H1 (cell line): Measurements from ENCODE around the gene PRDM5. TPM values are rescaled to one million over a fixed set of nuclear protein-coding genes. Genes with fewer than 3 reads are reported as not detected.

Experiments
- CTCF ChIA-PET: fragments of 300-600 bp; sonication (Branson Sonifier 250); formaldehyde crosslinking; loops from one replicate; lab custom pipeline; 2021; ENCODE audit not compliant: partially characterized antibody; lab: Charles Lee
- POLR2A ChIA-PET: fragments of 300-600 bp; sonication (Branson Sonifier 250); formaldehyde crosslinking; loops from one replicate; lab custom pipeline; 2021; ENCODE audit warnings: inconsistent platforms; ENCODE audit not compliant: partially characterized antibody; lab: Charles Lee
- DNase-seq, 2 experiments: peaks; one replicate each; pipeline versions ENCODE4 v3.0.0 to v3.0.0-alpha.2; 2010 to 2022; ENCODE audit warnings: low spot score in 2 of 2, low read depth in 1 of 2, mixed read lengths in 1 of 2
- FAIRE-seq: peaks from 2 replicates; lab custom pipeline; 2011; peaks lifted over from hg19 to GRCh38; lab: Jason Lieb, UNC
- H2AFZ ChIP-seq: 2 replicates; pipeline ENCODE4 v1.8.1; 2012; ENCODE audit warnings: low read length, inconsistent platforms
- H2AK5ac ChIP-seq: 2 replicates; pipeline ENCODE4 v1.6.1; 2013; ENCODE audit warnings: low read depth, low read length
- H2BK120ac ChIP-seq: replicated peaks from 2 replicates; pipeline ENCODE3; 2013; ENCODE audit warnings: low read depth, low read length, inconsistent platforms
- H2BK12ac ChIP-seq: 2 replicates; pipeline ENCODE4 v1.6.1; 2013; ENCODE audit warnings: low read depth, low read length
- H2BK15ac ChIP-seq: 2 replicates; pipeline ENCODE4 v1.6.1; 2013; ENCODE audit warnings: low read length
- H2BK20ac ChIP-seq: 2 replicates; pipeline ENCODE4 v1.6.1; 2013; ENCODE audit warnings: low read length
- H2BK5ac ChIP-seq: 2 replicates; pipeline ENCODE4 v1.6.1; 2013; ENCODE audit warnings: low read depth, low read length
- H3K14ac ChIP-seq: 2 replicates; pipeline ENCODE4 v1.6.1; 2013; ENCODE audit warnings: inconsistent platforms; ENCODE audit not compliant: insufficient read length
- H3K18ac ChIP-seq: 2 replicates; pipeline ENCODE4 v1.6.1; 2013; ENCODE audit warnings: low read length; ENCODE audit errors: extremely low read depth
- H3K23ac ChIP-seq: 2 replicates; pipeline ENCODE4 v1.6.1; 2013; ENCODE audit warnings: inconsistent platforms; ENCODE audit not compliant: insufficient read length
- H3K23me2 ChIP-seq: 2 replicates; pipeline ENCODE4 v1.6.1; 2013; ENCODE audit warnings: low read depth, low read length
- H3K27ac ChIP-seq: 2 replicates; pipeline ENCODE4 v1.6.1; 2011; ENCODE audit warnings: low read depth, low read length, inconsistent platforms
- H3K27me3 ChIP-seq, 4 experiments: replicated peaks in 1 of 4; 1 replicate in 1 of 4; 2 replicates in 3 of 4; pipeline versions ENCODE4 v1.6.1 to v1.8.1; 2011 to 2013; ENCODE audit warnings: low read length in 3 of 4, mild to moderate bottlenecking in 3 of 4, inconsistent platforms in 2 of 4, mixed read lengths in 2 of 4, moderate library complexity in 1 of 4; ENCODE audit not compliant: control insufficient read depth in 3 of 4, insufficient read depth in 3 of 4; ENCODE audit errors: extremely low read depth in 1 of 4
- H3K36me3 ChIP-seq, 4 experiments: 2 replicates each; pipeline versions ENCODE4 v1.6.1 to v1.8.1; 2011 to 2013; ENCODE audit warnings: mild to moderate bottlenecking in 4 of 4, low read length in 3 of 4, moderate library complexity in 2 of 4, control low read depth in 1 of 4, inconsistent platforms in 1 of 4; ENCODE audit not compliant: insufficient read depth in 4 of 4, control insufficient read depth in 2 of 4
- H3K4ac ChIP-seq: replicated peaks from 2 replicates; pipeline ENCODE3; 2013; ENCODE audit warnings: low read length, low read depth, mixed read lengths, inconsistent platforms; ENCODE audit not compliant: insufficient read length
- H3K4me1 ChIP-seq, 4 experiments: replicated peaks in 1 of 4; 1 replicate in 1 of 4; 2 replicates in 3 of 4; pipeline versions ENCODE4 v1.6.1 to v1.8.1; 2011 to 2013; ENCODE audit warnings: low read length in 3 of 4, inconsistent platforms in 2 of 4, mixed read lengths in 1 of 4; ENCODE audit not compliant: insufficient read depth in 4 of 4, control insufficient read depth in 3 of 4
- H3K4me2 ChIP-seq, 2 experiments: 2 replicates each; pipeline versions ENCODE4 v1.6.1 to v1.8.1; 2011 to 2013; ENCODE audit warnings: low read depth in 2 of 2, low read length in 2 of 2, control low read depth in 1 of 2, inconsistent platforms in 1 of 2, mild to moderate bottlenecking in 1 of 2; ENCODE audit not compliant: insufficient read depth in 1 of 2
- H3K4me3 ChIP-seq, 4 experiments: fragments of 200-600, 300-600 bp in 1 of 4; sonication (generic), shearing (Covaris generic), sonication (Bioruptor Twin) in 1 of 4; 2 replicates each; pipeline versions ENCODE4 v1.5.1 to v1.8.1; 2011 to 2016; ENCODE audit warnings: low read length in 4 of 4, low read depth in 3 of 4, control low read depth in 2 of 4, inconsistent platforms in 2 of 4, mild to moderate bottlenecking in 2 of 4, mixed read lengths in 1 of 4, moderate library complexity in 1 of 4; ENCODE audit not compliant: insufficient read depth in 2 of 4; ENCODE audit errors: extremely low read depth in 1 of 4
- H3K56ac ChIP-seq: replicated peaks from 2 replicates; pipeline ENCODE3; 2013; ENCODE audit warnings: low read depth, mild to moderate bottlenecking, mixed read lengths, low read length, inconsistent platforms; ENCODE audit not compliant: insufficient read length
- H3K79me1 ChIP-seq: 2 replicates; pipeline ENCODE4 v1.6.1; 2013; ENCODE audit warnings: low read depth, low read length, control low read depth
- H3K79me2 ChIP-seq, 2 experiments: 2 replicates each; pipeline versions ENCODE4 v1.6.1 to v1.8.1; 2012 to 2013; ENCODE audit warnings: low read length in 2 of 2, mild to moderate bottlenecking in 2 of 2, inconsistent platforms in 1 of 2; ENCODE audit not compliant: insufficient read depth in 2 of 2, control insufficient read depth in 1 of 2
- H3K9ac ChIP-seq, 4 experiments: replicated peaks in 1 of 4; 1 replicate in 1 of 4; 2 replicates in 3 of 4; pipeline versions ENCODE4 v1.6.1 to v1.8.1; 2011 to 2013; ENCODE audit warnings: low read depth in 3 of 4, low read length in 3 of 4, control low read depth in 2 of 4, mild to moderate bottlenecking in 2 of 4, moderate library complexity in 2 of 4, inconsistent platforms in 1 of 4; ENCODE audit errors: extremely low read depth in 1 of 4
- H3K9me3 ChIP-seq, 2 experiments: 2 replicates each; pipeline versions ENCODE4 v1.6.1 to v1.8.1; 2012 to 2013; ENCODE audit warnings: mild to moderate bottlenecking in 2 of 2, moderate library complexity in 2 of 2, control low read depth in 1 of 2, inconsistent platforms in 1 of 2, low read depth in 1 of 2, low read length in 1 of 2, mixed read lengths in 1 of 2; ENCODE audit not compliant: insufficient read depth in 2 of 2
- H4K20me1 ChIP-seq, 2 experiments: replicated peaks in 1 of 2; 2 replicates each; pipeline versions ENCODE3 to v1.8.1; 2011 to 2013; ENCODE audit warnings: inconsistent platforms in 2 of 2, low read length in 2 of 2, mild to moderate bottlenecking in 1 of 2; ENCODE audit not compliant: insufficient read depth in 2 of 2, control insufficient read depth in 1 of 2
- H4K5ac ChIP-seq: 2 replicates; pipeline ENCODE4 v1.6.1; 2013; ENCODE audit warnings: low read length, low read depth, mixed read lengths, inconsistent platforms; ENCODE audit not compliant: insufficient read length
- H4K8ac ChIP-seq: 2 replicates; pipeline ENCODE4 v1.8.0; 2013; ENCODE audit warnings: mild to moderate bottlenecking, moderate library complexity, low read length, inconsistent platforms; ENCODE audit not compliant: insufficient read depth; ENCODE audit errors: extremely low read depth
- H4K91ac ChIP-seq: replicated peaks from 2 replicates; pipeline ENCODE3; 2013; ENCODE audit warnings: low read length, mixed read lengths, inconsistent platforms; ENCODE audit not compliant: insufficient read length
- JUND ChIP-seq: IDR thresholded peaks from 2 replicates; pipeline ENCODE4 v1.6.1; 2011; ENCODE audit warnings: mild to moderate bottlenecking, improper control_type of control experiment, low read length
- SP4 ChIP-seq: IDR thresholded peaks from 2 replicates; pipeline ENCODE4 v1.6.1; 2012; ENCODE audit warnings: low read length, inconsistent platforms
- WGBS, 2 experiments: shearing (Covaris generic) in 1 of 2; methylation state at CpG; one replicate each; pipeline versions ENCODE4 v1.1.6 to v1.1.7; 2013 to 2015; ENCODE audit warnings: low lambda C conversion rate in 2 of 2, mixed read lengths in 2 of 2, inconsistent platforms in 1 of 2, low coverage in 1 of 2, missing lambda C conversion rate in 1 of 2; ENCODE audit not compliant: insufficient replicate concordance in 2 of 2, insufficient coverage in 1 of 2, insufficient read length in 1 of 2; ENCODE audit errors: extremely low coverage in 1 of 2, missing lambda C conversion rate in 1 of 2; 5-methylcytosine and 5-hydroxymethylcytosine counted together
- polyA plus RNA-seq, 7 experiments: library from polyadenylated mRNA; depleted of rRNA in 3 of 7; stranded (reverse) in 5 of 7; unstranded in 2 of 7; fragments of >200 nt in 5 of 7; fragments of 200-250 nt in 2 of 7; gene quantifications; 1 replicate in 5 of 7; 2 replicates in 1 of 7; 4 replicates in 1 of 7; pipeline versions ENCODE4 v1.2.1 to v1.2.3, GENCODE V29; 2011 to 2013; ENCODE audit warnings: missing spikeins in 2 of 7, mixed read lengths in 2 of 7
- total RNA-seq: library from RNA; stranded (reverse); fragmentation: NEBNext Ultra II Directional; extraction: Animal tissue kit (Norgen Biotek cat#: 25700); gene quantifications from 2 replicates; pipeline ENCODE4 v1.2.1, GENCODE V29; 2021

The PRDM5 gene
- total and polyA plus RNA-seq, 2 of the 8 experiments (the other 6 are each of a cell fraction or from before 2014, with no cell fraction given), result 8.2 to 23.4 TPM

DNA sequence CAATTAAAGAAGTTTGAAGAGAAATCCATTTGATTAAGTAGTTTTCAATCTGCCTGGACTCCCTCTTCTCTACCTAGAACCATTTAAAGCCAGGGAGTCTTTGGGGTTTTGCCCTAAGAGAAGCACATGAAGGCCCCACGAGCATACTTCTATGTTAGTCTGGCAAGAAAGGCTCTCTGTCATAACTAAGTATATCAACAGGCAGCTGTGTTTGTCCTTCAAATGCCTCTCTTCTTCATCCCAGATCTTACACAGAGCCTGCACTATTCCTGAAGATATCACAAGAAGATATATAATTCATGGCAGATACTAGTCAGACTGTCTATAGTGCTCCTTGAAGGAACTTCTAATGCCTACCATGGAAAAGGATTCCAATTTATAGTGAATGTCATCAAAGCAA is 206.2 kb downstream of the PRDM5 start:
- FAIRE-seq (no peak), DNase-seq (no peak)
- Histone ChIP-seq H2AFZ (no peak overlapping the region), H2BK12ac (no peak overlapping the region), H3K36me3 (no peaks in the 10 kb centered on the region), H3K56ac (no peak overlapping the region), H2BK15ac (no peak overlapping the region), H4K5ac (no peak overlapping the region), H3K4me1 (peaks cover 0 to 5% (median 1%) of the 10 kb centered on the region in 4 experiments; a peak in 3 of 7 replicates), H3K9me3 (no peaks in the 10 kb centered on the region), H2BK5ac (no peak overlapping the region), H2BK120ac (no peak overlapping the region), H3K79me1 (no peaks in the 10 kb centered on the region), H4K20me1 (no peaks in the 10 kb centered on the region), H3K14ac (no peak overlapping the region), H3K79me2 (no peaks in the 10 kb centered on the region), H3K4ac (no peak overlapping the region), H3K27ac (no peak overlapping the region), H3K4me3 (no peak overlapping the region), H3K4me2 (no peak overlapping the region), H4K91ac (no peak overlapping the region), H3K27me3 (no peaks in the 10 kb centered on the region), H3K23ac (no peak overlapping the region), H2BK20ac (no peak overlapping the region), H3K18ac (no peak overlapping the region), H3K9ac (no peak overlapping the region), H2AK5ac (no peak overlapping the region), H4K8ac (no peak overlapping the region), H3K23me2 (no peaks in the 10 kb centered on the region)
- 100% methylated on average over 1 of the region's 1 CpG; no CpG with 5 or more reads in 1 of the 2 experiments for WGBS, 2 experiments
- CTCF ChIA-PET, result interaction anchor here (1.5 to 1.7 kb wide), 2 partner anchors 9 to 14 kb away, joined by 4 to 5 read pairs; no protein-coding TSS in a partner anchor
- POLR2A ChIA-PET, result no interaction called here
- TF ChIP-seq SP4 (no peak), JUND (no peak)
